ENCODE measurements around the gene TGFB2. TPM values are rescaled to one million over a fixed set of nuclear protein-coding genes. Genes with fewer than 3 reads are reported as not detected.

TGFB2 gene
- total and polyA plus RNA-seq, 4 donors = 0.21 to 0.75 (median 0.41) TPM

DNA sequence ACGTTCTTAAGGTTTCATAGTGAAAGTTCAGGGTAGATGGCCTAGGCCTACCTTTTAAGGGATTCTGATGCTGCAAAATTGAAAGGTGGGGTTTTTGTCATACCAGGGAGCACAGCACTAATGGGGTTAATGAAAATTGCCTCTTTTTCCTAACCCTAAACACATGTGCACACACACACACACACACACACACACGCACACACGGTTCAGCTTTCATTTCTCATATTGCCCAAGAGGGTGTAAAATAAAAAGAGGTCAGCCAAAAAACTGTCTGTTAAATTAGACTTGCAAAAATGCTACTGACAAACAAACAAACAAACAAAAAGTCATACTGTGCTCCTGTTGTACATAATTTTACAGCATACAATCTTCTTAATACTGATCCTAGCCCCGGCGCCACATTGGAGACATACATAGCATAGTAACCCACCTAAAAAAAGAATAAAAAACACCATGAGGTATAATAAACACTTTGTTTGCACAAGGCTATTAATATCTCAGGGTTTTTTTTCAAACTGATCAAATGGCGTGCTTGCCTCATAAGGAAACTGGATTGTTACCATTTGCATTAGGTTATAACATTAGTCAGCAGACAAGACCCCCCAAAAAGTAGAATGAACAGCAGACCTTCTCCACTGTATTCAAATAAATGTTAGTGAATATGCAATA lies 69.1 kb downstream of the TGFB2 start:
- TF ChIP-seq RXRA (IDR thresholded peaks at IDR 0.05) (no peak), SP1 (IDR thresholded peaks at IDR 0.05) (no peak)
- Histone ChIP-seq H3K27ac (ENCODE audit: low read depth in 1 of 2, low read length in 2 of 2) (no peak overlapping the region), H3K4me1 (ENCODE audit: control insufficient read depth in 4 of 4, insufficient read depth in 4 of 4, low read length in 3 of 4) (no peaks in the 10 kb centered on the region), H3K9ac (ENCODE audit: low read depth in 1 of 2, low read length in 2 of 2) (no peak overlapping the region), H3K4me3 (ENCODE audit: low read depth in 1 of 3, low read length in 3 of 3) (no peak overlapping the region), H3K9me3 (ENCODE audit: control insufficient read depth in 4 of 4, low read length in 3 of 4) (no peaks in the 10 kb centered on the region), H3K36me3 (ENCODE audit: control insufficient read depth in 4 of 4, insufficient read depth in 3 of 4, low read depth in 1 of 4, low read length in 3 of 4) (no peaks in the 10 kb centered on the region), H3K27me3 (ENCODE audit: control insufficient read depth in 4 of 4, insufficient read depth in 4 of 4, low read length in 3 of 4) (no peaks in the 10 kb centered on the region)
- no peak for DNase-seq (ENCODE audit: low spot score)
- 74% methylated on average over 6 of the region's 6 CpGs for WGBS

DNA sequence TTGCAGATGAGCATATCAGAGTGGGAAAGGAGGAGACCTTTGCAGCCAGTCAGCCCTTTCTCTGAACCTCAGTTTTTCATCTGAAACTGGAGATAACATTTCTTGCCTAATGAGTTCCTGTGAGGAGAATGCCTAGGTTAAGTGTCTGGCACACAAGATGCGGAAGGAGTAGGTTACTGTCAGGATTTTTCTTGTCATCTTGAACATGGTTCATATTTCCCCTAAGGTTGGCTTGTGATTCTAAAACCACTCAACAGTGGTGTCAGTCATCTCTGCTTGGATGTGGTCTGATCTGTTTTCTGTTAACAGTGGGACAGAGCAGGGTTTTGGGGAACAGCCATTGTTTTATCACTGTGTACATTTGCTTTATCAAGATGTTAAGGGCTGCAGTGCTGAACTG lies 70.6 kb downstream of the TGFB2 start:
- no peak for DNase-seq (ENCODE audit: low spot score)
- no peaks in the 10 kb centered on the region for H3K4me1 ChIP-seq (ENCODE audit: control insufficient read depth in 4 of 4, insufficient read depth in 4 of 4, low read length in 3 of 4)
- no peak overlapping the region for H3K27ac ChIP-seq (ENCODE audit: low read depth in 1 of 2, low read length in 2 of 2)
- H3K4me3 ChIP-seq (ENCODE audit: low read depth in 1 of 3, low read length in 3 of 3) = no peak overlapping the region
- no peaks in the 10 kb centered on the region for H3K27me3 ChIP-seq (ENCODE audit: control insufficient read depth in 4 of 4, insufficient read depth in 4 of 4, low read length in 3 of 4)
- WGBS = 95% methylated on average over 1 of the region's 1 CpG
- TF ChIP-seq HNF4A (conservative IDR thresholded peaks at IDR 0.05) = no peak
- no peak for TF ChIP-seq YY1 (IDR thresholded peaks at IDR 0.05)
- TF ChIP-seq, protein P1, sequence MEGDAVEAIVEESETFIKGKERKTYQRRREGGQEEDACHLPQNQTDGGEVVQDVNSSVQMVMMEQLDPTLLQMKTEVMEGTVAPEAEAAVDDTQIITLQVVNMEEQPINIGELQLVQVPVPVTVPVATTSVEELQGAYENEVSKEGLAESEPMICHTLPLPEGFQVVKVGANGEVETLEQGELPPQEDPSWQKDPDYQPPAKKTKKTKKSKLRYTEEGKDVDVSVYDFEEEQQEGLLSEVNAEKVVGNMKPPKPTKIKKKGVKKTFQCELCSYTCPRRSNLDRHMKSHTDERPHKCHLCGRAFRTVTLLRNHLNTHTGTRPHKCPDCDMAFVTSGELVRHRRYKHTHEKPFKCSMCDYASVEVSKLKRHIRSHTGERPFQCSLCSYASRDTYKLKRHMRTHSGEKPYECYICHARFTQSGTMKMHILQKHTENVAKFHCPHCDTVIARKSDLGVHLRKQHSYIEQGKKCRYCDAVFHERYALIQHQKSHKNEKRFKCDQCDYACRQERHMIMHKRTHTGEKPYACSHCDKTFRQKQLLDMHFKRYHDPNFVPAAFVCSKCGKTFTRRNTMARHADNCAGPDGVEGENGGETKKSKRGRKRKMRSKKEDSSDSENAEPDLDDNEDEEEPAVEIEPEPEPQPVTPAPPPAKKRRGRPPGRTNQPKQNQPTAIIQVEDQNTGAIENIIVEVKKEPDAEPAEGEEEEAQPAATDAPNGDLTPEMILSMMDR (IDR thresholded peaks at IDR 0.05; ENCODE audit: low read depth, low read length, missing input control) = no peak
- TF ChIP-seq RAD21 (IDR thresholded peaks at IDR 0.05) = no peak
- no peak for TF ChIP-seq TAF1 (conservative IDR thresholded peaks at IDR 0.05)
- TF ChIP-seq, protein P2, sequence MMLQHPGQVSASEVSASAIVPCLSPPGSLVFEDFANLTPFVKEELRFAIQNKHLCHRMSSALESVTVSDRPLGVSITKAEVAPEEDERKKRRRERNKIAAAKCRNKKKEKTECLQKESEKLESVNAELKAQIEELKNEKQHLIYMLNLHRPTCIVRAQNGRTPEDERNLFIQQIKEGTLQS (IDR thresholded peaks at IDR 0.05) = no peak
- no peak for TF ChIP-seq JUND (IDR thresholded peaks at IDR 0.05)
- TF ChIP-seq FOXA1 (IDR thresholded peaks at IDR 0.05) = no peak
- TF ChIP-seq SP1 (IDR thresholded peaks at IDR 0.05) = no peak
- TF ChIP-seq, protein P3, sequence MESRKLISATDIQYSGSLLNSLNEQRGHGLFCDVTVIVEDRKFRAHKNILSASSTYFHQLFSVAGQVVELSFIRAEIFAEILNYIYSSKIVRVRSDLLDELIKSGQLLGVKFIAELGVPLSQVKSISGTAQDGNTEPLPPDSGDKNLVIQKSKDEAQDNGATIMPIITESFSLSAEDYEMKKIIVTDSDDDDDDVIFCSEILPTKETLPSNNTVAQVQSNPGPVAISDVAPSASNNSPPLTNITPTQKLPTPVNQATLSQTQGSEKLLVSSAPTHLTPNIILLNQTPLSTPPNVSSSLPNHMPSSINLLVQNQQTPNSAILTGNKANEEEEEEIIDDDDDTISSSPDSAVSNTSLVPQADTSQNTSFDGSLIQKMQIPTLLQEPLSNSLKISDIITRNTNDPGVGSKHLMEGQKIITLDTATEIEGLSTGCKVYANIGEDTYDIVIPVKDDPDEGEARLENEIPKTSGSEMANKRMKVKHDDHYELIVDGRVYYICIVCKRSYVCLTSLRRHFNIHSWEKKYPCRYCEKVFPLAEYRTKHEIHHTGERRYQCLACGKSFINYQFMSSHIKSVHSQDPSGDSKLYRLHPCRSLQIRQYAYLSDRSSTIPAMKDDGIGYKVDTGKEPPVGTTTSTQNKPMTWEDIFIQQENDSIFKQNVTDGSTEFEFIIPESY (IDR thresholded peaks at IDR 0.05) = no peak
- no peak for TF ChIP-seq GABPA (IDR thresholded peaks at IDR 0.05 in 1 of 2, conservative IDR thresholded peaks at IDR 0.05 in 1 of 2)
- no peak for TF ChIP-seq RXRA (IDR thresholded peaks at IDR 0.05)
- H3K9me3 ChIP-seq (ENCODE audit: control insufficient read depth in 4 of 4, low read length in 3 of 4) = no peaks in the 10 kb centered on the region
- H3K9ac ChIP-seq (ENCODE audit: low read depth in 1 of 2, low read length in 2 of 2) = no peak overlapping the region
- no peaks in the 10 kb centered on the region for H3K36me3 ChIP-seq (ENCODE audit: control insufficient read depth in 4 of 4, insufficient read depth in 3 of 4, low read depth in 1 of 4, low read length in 3 of 4)

DNA sequence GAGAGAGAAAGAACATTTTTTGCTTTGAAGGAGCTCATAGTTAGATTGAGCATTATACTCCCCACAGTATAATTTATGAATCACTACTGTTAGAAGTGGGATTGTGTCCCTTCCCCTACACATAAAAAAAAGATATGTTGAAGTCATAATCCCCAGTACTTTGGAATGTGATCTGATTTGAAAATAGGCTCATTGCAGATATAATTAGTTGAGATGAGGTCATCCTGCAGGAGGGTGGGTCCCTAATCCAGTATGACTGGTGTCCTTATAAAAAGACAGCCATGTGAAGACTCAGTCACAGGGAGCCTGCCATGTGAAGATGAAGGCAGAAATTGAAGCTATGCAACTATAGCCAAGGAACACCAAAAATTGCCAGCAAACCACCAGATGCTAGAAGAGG lies 76.4 kb downstream of the TGFB2 start:
- H3K36me3 ChIP-seq (ENCODE audit: control insufficient read depth in 4 of 4, insufficient read depth in 3 of 4, low read depth in 1 of 4, low read length in 3 of 4) = no peaks in the 10 kb centered on the region
- H3K9ac ChIP-seq (ENCODE audit: low read depth in 1 of 2, low read length in 2 of 2) = no peak overlapping the region
- H3K4me3 ChIP-seq (ENCODE audit: low read depth in 1 of 3, low read length in 3 of 3) = no peak overlapping the region
- no peak for DNase-seq (ENCODE audit: low spot score)
- no peaks in the 10 kb centered on the region for H3K9me3 ChIP-seq (ENCODE audit: control insufficient read depth in 4 of 4, low read length in 3 of 4)
- no peaks in the 10 kb centered on the region for H3K27me3 ChIP-seq (ENCODE audit: control insufficient read depth in 4 of 4, insufficient read depth in 4 of 4, low read length in 3 of 4)
- TF ChIP-seq HNF4A (conservative IDR thresholded peaks at IDR 0.05) = no peak
- no peak for TF ChIP-seq HNF4G (IDR thresholded peaks at IDR 0.05)
- no peak for TF ChIP-seq EGR1 (IDR thresholded peaks at IDR 0.05; ENCODE audit: low read depth in 2 of 2)
- no peak for TF ChIP-seq TAF1 (conservative IDR thresholded peaks at IDR 0.05)
- TF ChIP-seq, protein P2 (IDR thresholded peaks at IDR 0.05) = no peak
- TF ChIP-seq RXRA (IDR thresholded peaks at IDR 0.05) = no peak
- TF ChIP-seq GABPA (IDR thresholded peaks at IDR 0.05 in 1 of 2, conservative IDR thresholded peaks at IDR 0.05 in 1 of 2) = no peak
- TF ChIP-seq, protein P4, sequence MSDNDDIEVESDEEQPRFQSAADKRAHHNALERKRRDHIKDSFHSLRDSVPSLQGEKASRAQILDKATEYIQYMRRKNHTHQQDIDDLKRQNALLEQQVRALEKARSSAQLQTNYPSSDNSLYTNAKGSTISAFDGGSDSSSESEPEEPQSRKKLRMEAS (IDR thresholded peaks at IDR 0.05) = no peak
- H3K27ac ChIP-seq (ENCODE audit: low read depth in 1 of 2, low read length in 2 of 2) = no peak overlapping the region
- no peaks in the 10 kb centered on the region for H3K4me1 ChIP-seq (ENCODE audit: control insufficient read depth in 4 of 4, insufficient read depth in 4 of 4, low read length in 3 of 4)

All from liver (tissue), 9 donors.